Measurements from ENCODE around the gene MPP3. TPM values are rescaled to one million over a fixed set of nuclear protein-coding genes. Genes with fewer than 3 reads are reported as not detected.
"Not testable (repeated sequence)": the region's sequence is repeated elsewhere in the genome, so short reads cannot be mapped to it uniquely, and the experiment has no call there.

MPP3 gene
- total RNA-seq, 6 experiments from 2014 or later, result 5.5 to 6.9 (median 5.9) TPM

- no peak overlapping the region for H3K4me3 Mint-ChIP-seq
- H3K9me3 Mint-ChIP-seq, result no peaks in the 10 kb centered on the region
- H3K4me1 Mint-ChIP-seq (ENCODE audit: low read depth), result peaks cover 32% of the 10 kb centered on the region
- no peak for DNase-seq
- H3K36me3 Mint-ChIP-seq (ENCODE audit: low read depth), result no peaks in the 10 kb centered on the region
- H3K27ac Mint-ChIP-seq, result no peak overlapping the region
- H3K27me3 Mint-ChIP-seq (ENCODE audit: insufficient read depth), result peaks cover 10% of the 10 kb centered on the region
- no peak for TF ChIP-seq CTCF (IDR thresholded peaks at IDR 0.05)
Measured at GRCh38 chr17:43842975-43843325, 10.0 kb upstream of the MPP3 start.

GRCh38 chr17:43842091-43842974 lies 9.4 kb upstream of the MPP3 start:
- Mint-ChIP-seq H3K27me3 (ENCODE audit: insufficient read depth) (peaks cover 12% of the 10 kb centered on the region), H3K4me1 (ENCODE audit: low read depth) (peaks cover 32% of the 10 kb centered on the region)
- H3K4me3 Mint-ChIP-seq; H3K27ac Mint-ChIP-seq; H3K36me3 Mint-ChIP-seq (ENCODE audit: low read depth); H3K9me3 Mint-ChIP-seq; DNase-seq: not testable (repeated sequence)

- no peak for TF ChIP-seq CTCF (IDR thresholded peaks at IDR 0.05)
- Mint-ChIP-seq H3K27ac (no peak overlapping the region), H3K9me3 (no peaks in the 10 kb centered on the region), H3K27me3 (ENCODE audit: insufficient read depth) (peaks cover 12% of the 10 kb centered on the region), H3K4me1 (ENCODE audit: low read depth) (peaks cover 25% of the 10 kb centered on the region), H3K4me3 (no peak overlapping the region), H3K36me3 (ENCODE audit: low read depth) (no peaks in the 10 kb centered on the region)
- DNase-seq, result no peak
Measured at GRCh38 chr17:43841282-43841681, 8.3 kb upstream of the MPP3 start.

- DNase-seq, result no peak
- TF ChIP-seq CTCF (IDR thresholded peaks at IDR 0.05), result peak; percentile 31
- no peak overlapping the region for H3K27ac Mint-ChIP-seq
- H3K4me1 Mint-ChIP-seq (ENCODE audit: low read depth), result peaks cover 20% of the 10 kb centered on the region
- H3K36me3 Mint-ChIP-seq (ENCODE audit: low read depth), result no peaks in the 10 kb centered on the region
- H3K9me3 Mint-ChIP-seq, result no peaks in the 10 kb centered on the region
- peaks cover 12% of the 10 kb centered on the region for H3K27me3 Mint-ChIP-seq (ENCODE audit: insufficient read depth)
- H3K4me3 Mint-ChIP-seq, result no peak overlapping the region
Measured at GRCh38 chr17:43840814-43841213, 7.9 kb upstream of the MPP3 start.

- Mint-ChIP-seq H3K27ac (no peak overlapping the region), H3K36me3 (ENCODE audit: low read depth) (no peaks in the 10 kb centered on the region), H3K9me3 (no peaks in the 10 kb centered on the region), H3K4me3 (no peak overlapping the region), H3K4me1 (ENCODE audit: low read depth) (peaks cover 20% of the 10 kb centered on the region), H3K27me3 (ENCODE audit: insufficient read depth) (peaks cover 12% of the 10 kb centered on the region)
- TF ChIP-seq CTCF (IDR thresholded peaks at IDR 0.05), result no peak
- DNase-seq, result no peak
Measured at GRCh38 chr17:43839670-43840108, 6.7 kb upstream of the MPP3 start.

GRCh38 chr17:43834106-43834505 lies 1.2 kb upstream of the MPP3 start:
- no peak for TF ChIP-seq CTCF (IDR thresholded peaks at IDR 0.05)
- Mint-ChIP-seq H3K9me3 (no peaks in the 10 kb centered on the region), H3K4me3 (peak overlapping the region; percentile 34; the same call in 1 of the 2 replicates), H3K4me1 (ENCODE audit: low read depth) (peaks cover 32% of the 10 kb centered on the region), H3K27me3 (ENCODE audit: insufficient read depth) (peaks cover 7% of the 10 kb centered on the region), H3K27ac (peak overlapping the region; percentile 4; the same call in 1 of the 2 replicates), H3K36me3 (ENCODE audit: low read depth) (peaks cover 5% of the 10 kb centered on the region; the same call in 1 of the 2 replicates)
- no peak for DNase-seq

Data from HFFc6 (cell line).